A673 (cell line): ENCODE results near the gene ARRDC2. TPM values are rescaled to one million over a fixed set of nuclear protein-coding genes. Genes with fewer than 3 reads are reported as not detected.

Experiments
- BruUV-seq: library from RNA; stranded (reverse); fragments of 400-500 nt; replicated peaks from 2 replicates; lab custom pipeline; 2021; lab: Mats Ljungman, UMichigan
- CTCF ChIA-PET: fragments of 300-600 bp; sonication (Branson Sonifier 250); formaldehyde crosslinking; loops from one replicate; lab custom pipeline; 2022; ENCODE audit warnings: antibody characterized with exemption; lab: Charles Lee
- POLR2A ChIA-PET: fragments of 300-600 bp; sonication (Branson Sonifier 250); formaldehyde crosslinking; loops from one replicate; lab custom pipeline; 2022; ENCODE audit warnings: antibody characterized with exemption; ENCODE audit not compliant: low non-redundant PET; lab: Charles Lee
- DNase-seq: peaks from one replicate; pipeline ENCODE4 v3.0.0-alpha.2; 2015; ENCODE audit warnings: low spot score
- H3K27ac ChIP-seq: fragments of 200-600 bp; sonication (generic); 2 replicates; pipeline ENCODE4 v1.5.1; 2016; ENCODE audit warnings: mixed run types, low read depth, mild to moderate bottlenecking, mixed read lengths, antibody characterized with exemption, low read length; ENCODE audit not compliant: poor library complexity, severe bottlenecking
- H3K27me3 ChIP-seq: fragments of 200-600 bp; sonication (generic); replicated peaks from 2 replicates; pipeline ENCODE4 v1.6.1; 2017; ENCODE audit warnings: mixed run types, low read depth, mild to moderate bottlenecking, mixed read lengths, antibody characterized with exemption, low read length; ENCODE audit not compliant: insufficient read depth, poor library complexity
- H3K36me3 ChIP-seq: fragments of 200-600 bp; sonication (generic); 2 replicates; pipeline ENCODE4 v1.6.1; 2016; ENCODE audit warnings: mixed run types, mild to moderate bottlenecking, mixed read lengths, antibody characterized with exemption, low read length; ENCODE audit not compliant: insufficient read depth, poor library complexity, severe bottlenecking
- H3K4me1 ChIP-seq: fragments of 200-600 bp; sonication (generic); 2 replicates; pipeline ENCODE4 v1.6.1; 2017; ENCODE audit warnings: mixed run types, mild to moderate bottlenecking, mixed read lengths, antibody characterized with exemption, low read length; ENCODE audit not compliant: insufficient read depth, poor library complexity, severe bottlenecking
- H3K4me3 ChIP-seq: fragments of 200-600 bp; sonication (generic); 2 replicates; pipeline ENCODE4 v1.5.1; 2016; ENCODE audit warnings: low read depth, mixed run types, mild to moderate bottlenecking, mixed read lengths, low read length; ENCODE audit not compliant: poor library complexity, severe bottlenecking
- H3K9me3 ChIP-seq: fragments of 200-600 bp; sonication (generic); 2 replicates; pipeline ENCODE4 v1.6.1; 2016; ENCODE audit warnings: mixed run types, low read depth, mild to moderate bottlenecking, mixed read lengths, antibody characterized with exemption, low read length; ENCODE audit not compliant: poor library complexity, severe bottlenecking
- CTCF ChIP-seq: fragments of 300-800, 200-600 bp; sonication (generic); conservative IDR thresholded peaks from 2 replicates; pipeline ENCODE4 v1.5.1; 2017; ENCODE audit warnings: low read depth, mild to moderate bottlenecking, antibody characterized with exemption, low read length, moderate library complexity, mixed read lengths
- EZH2 ChIP-seq: fragments of 200-600 bp; sonication (generic); IDR thresholded peaks from 2 replicates; pipeline ENCODE4 v1.6.1; 2017; ENCODE audit warnings: borderline replicate concordance, low read depth, mild to moderate bottlenecking, mixed read lengths, antibody characterized with exemption, low read length; ENCODE audit not compliant: poor library complexity, severe bottlenecking
- intact Hi-C: fragments of 100-400 bp; cut with micrococcal nuclease; formaldehyde crosslinking; loops from one replicate; pipeline ENCODE4 v1.10.0; 2022; ENCODE audit not compliant: unreplicated experiment
- total RNA-seq: library from RNA; stranded (reverse); gene quantifications from 2 replicates; pipeline ENCODE4 v1.2.3, GENCODE V29; 2021

ARRDC2 gene
- total RNA-seq, 1 experiment from 2014 or later: 11.7 TPM

GRCh38 chr19:18016209-18016910, 8.4 kb downstream of the ARRDC2 start:
- CTCF ChIA-PET: interaction anchor here (0.6 kb wide), 1 partner anchor 40 kb away, joined by 3 read pairs; no protein-coding TSS in a partner anchor
- no peak for DNase-seq

GRCh38 chr19:18017275-18018083, 9.5 kb downstream of the ARRDC2 start:
- H3K36me3 ChIP-seq: peaks cover 18% of the 10 kb centered on the region
- intact Hi-C loops: no loop called here
- H3K9me3 ChIP-seq: no peaks in the 10 kb centered on the region
- DNase-seq: peak; percentile 35
- H3K27ac ChIP-seq: peak overlapping the region; percentile 49
- BruUV-seq: no TSS peak
- no peaks in the 10 kb centered on the region for H3K27me3 ChIP-seq
- TF ChIP-seq CTCF: no peak
- TF ChIP-seq EZH2: no peak
- peaks cover 24% of the 10 kb centered on the region for H3K4me1 ChIP-seq
- ChIA-PET POLR2A (no interaction called here), CTCF (no interaction called here)
- H3K4me3 ChIP-seq: no peak overlapping the region

More at GRCh38 chr19:18016209-18016910, 8.4 kb downstream of the ARRDC2 start:
- no peak overlapping the region for H3K27ac ChIP-seq
- intact Hi-C loops: no loop called here
- H3K36me3 ChIP-seq: peaks cover 22% of the 10 kb centered on the region
- no peak overlapping the region for H3K4me3 ChIP-seq
- no TSS peak for BruUV-seq
- H3K9me3 ChIP-seq: no peaks in the 10 kb centered on the region
- peaks cover 12% of the 10 kb centered on the region for H3K4me1 ChIP-seq
- POLR2A ChIA-PET: no interaction called here
- TF ChIP-seq EZH2 (no peak), CTCF (no peak)
- H3K27me3 ChIP-seq: no peaks in the 10 kb centered on the region

GRCh38 chr19:18020212-18021085, 12.5 kb downstream of the ARRDC2 start:
- no TSS peak for BruUV-seq
- Histone ChIP-seq H3K9me3 (no peaks in the 10 kb centered on the region), H3K27me3 (no peaks in the 10 kb centered on the region), H3K4me3 (no peak overlapping the region), H3K4me1 (peaks cover 43% of the 10 kb centered on the region), H3K36me3 (peaks cover 3% of the 10 kb centered on the region), H3K27ac (peak overlapping the region; percentile 51)
- POLR2A ChIA-PET: no interaction called here
- no peak for DNase-seq
- intact Hi-C loops: no loop called here
- TF ChIP-seq EZH2: no peak
- TF ChIP-seq CTCF: no peak
- CTCF ChIA-PET: interaction anchor here (1.0 kb wide), 1 partner anchor 12 kb away, joined by 7 read pairs; the partner anchor contains the start of gene ARRDC2
